ENCODE results near the gene PCSK4. TPM values are rescaled to one million over a fixed set of nuclear protein-coding genes. Genes with fewer than 3 reads are reported as not detected.

PCSK4 gene
- total and polyA plus RNA-seq, 12 donors, result 0.38 to 3.9 (median 1.4) TPM

DNA sequence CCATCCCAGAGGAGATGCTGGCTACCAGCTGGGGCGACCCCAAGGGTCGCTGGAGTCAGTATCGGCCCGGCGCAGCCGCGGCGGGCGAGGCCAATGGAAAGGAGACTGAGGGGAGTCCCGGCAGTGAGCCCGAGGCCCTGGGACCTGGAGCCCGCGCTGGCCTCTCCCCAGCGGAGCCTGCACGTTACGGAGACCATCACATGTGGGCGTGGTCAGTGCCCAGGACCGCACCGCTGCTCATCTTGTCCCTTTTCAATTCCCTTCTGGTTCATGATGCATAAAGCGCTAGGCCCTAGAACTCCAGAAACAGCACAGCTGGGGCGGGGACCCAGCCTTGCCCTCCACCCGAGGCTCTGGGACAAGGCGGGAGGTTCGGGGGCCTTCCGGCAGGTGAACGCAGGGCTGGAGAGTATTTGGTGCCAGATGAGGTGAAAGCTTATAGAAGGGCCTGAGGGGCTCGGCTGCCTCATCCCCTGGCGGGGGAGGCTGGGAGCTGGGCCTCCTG, 19.1 kb downstream of the PCSK4 start:
- peaks cover 42 to 74% (median 56%) of the 10 kb centered on the region in 9 donors for H3K4me1 ChIP-seq
- H3K27ac ChIP-seq, result no peak overlapping the region
- peak in 3 of 8 donors; percentile 19 to 31 (median 24) for ATAC-seq
- H3K36me3 ChIP-seq, result peaks cover 0 to 18% (median 0%) of the 10 kb centered on the region in 9 donors
- H3K27me3 ChIP-seq, result peaks cover 34 to 76% (median 61%) of the 10 kb centered on the region in 7 donors
- intact Hi-C loops (cut with DNase I), result no loop called here
- no peaks in the 10 kb centered on the region for H3K9me3 ChIP-seq
- 8 to 9% methylated on average over 24 to 28 of the region's 28 CpGs for WGBS, 2 donors
- H3K4me3 ChIP-seq, result peak overlapping the region; percentile 25 to 72 (median 56)
- TF ChIP-seq, protein P1, sequence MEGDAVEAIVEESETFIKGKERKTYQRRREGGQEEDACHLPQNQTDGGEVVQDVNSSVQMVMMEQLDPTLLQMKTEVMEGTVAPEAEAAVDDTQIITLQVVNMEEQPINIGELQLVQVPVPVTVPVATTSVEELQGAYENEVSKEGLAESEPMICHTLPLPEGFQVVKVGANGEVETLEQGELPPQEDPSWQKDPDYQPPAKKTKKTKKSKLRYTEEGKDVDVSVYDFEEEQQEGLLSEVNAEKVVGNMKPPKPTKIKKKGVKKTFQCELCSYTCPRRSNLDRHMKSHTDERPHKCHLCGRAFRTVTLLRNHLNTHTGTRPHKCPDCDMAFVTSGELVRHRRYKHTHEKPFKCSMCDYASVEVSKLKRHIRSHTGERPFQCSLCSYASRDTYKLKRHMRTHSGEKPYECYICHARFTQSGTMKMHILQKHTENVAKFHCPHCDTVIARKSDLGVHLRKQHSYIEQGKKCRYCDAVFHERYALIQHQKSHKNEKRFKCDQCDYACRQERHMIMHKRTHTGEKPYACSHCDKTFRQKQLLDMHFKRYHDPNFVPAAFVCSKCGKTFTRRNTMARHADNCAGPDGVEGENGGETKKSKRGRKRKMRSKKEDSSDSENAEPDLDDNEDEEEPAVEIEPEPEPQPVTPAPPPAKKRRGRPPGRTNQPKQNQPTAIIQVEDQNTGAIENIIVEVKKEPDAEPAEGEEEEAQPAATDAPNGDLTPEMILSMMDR (IDR thresholded peaks at IDR 0.05), result peak in 1 of 9 donors; percentile 16
- DNase-seq, result peak in 1 of 2 donors; percentile 23

- H3K4me1 ChIP-seq, result peaks cover 42 to 80% (median 62%) of the 10 kb centered on the region in 9 donors
- DNase-seq, result peak; percentile 47 to 59
These were observed 19.7 kb downstream of the PCSK4 start for GRCh38 chr19:1470305-1471009.

DNA sequence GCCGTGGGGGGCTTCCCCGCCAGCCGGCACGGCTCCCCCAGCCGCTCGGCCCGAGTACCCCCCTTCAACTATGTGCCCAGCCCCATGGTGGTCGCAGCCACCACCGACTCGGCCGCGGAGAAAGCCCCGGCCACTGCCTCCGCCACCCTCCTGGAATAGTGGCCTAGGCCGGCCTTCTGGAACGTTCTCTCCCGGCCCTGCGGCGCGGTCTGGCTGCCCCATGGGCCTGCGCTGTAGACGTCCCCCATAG, 20.2 kb downstream of the PCSK4 start:
- WGBS, 2 donors, result 3 to 5% methylated on average over 15 to 22 of the region's 22 CpGs
- DNase-seq, result no peak
- H3K27ac ChIP-seq, result peak overlapping the region in 3 of 10 donors; percentile 19 to 58 (median 26)
- ATAC-seq, result peak in 4 of 8 donors; percentile 3 to 7 (median 5)
- H3K4me1 ChIP-seq, result peaks cover 42 to 84% (median 64%) of the 10 kb centered on the region in 9 donors
- H3K4me3 ChIP-seq, result peak overlapping the region; percentile 25 to 72 (median 56)
- H3K36me3 ChIP-seq, result peaks cover 0 to 7% (median 0%) of the 10 kb centered on the region in 9 donors
- H3K27me3 ChIP-seq, result peaks cover 36 to 87% (median 68%) of the 10 kb centered on the region in 7 donors
- H3K9me3 ChIP-seq, result no peaks in the 10 kb centered on the region
- TF ChIP-seq, protein P1 (IDR thresholded peaks at IDR 0.05), result no peak
- intact Hi-C loops (cut with DNase I), result no loop called here

More at GRCh38 chr19:1470305-1471009, 19.7 kb downstream of the PCSK4 start:
- Histone ChIP-seq H3K27ac (peak overlapping the region in 3 of 10 donors; percentile 19 to 58 (median 26)), H3K4me3 (peak overlapping the region; percentile 25 to 72 (median 56)), H3K27me3 (peaks cover 36 to 83% (median 64%) of the 10 kb centered on the region in 7 donors), H3K36me3 (peaks cover 0 to 12% (median 0%) of the 10 kb centered on the region in 9 donors), H3K9me3 (no peaks in the 10 kb centered on the region)
- peak; percentile 2 to 57 (median 44) for ATAC-seq
- 1% methylated on average over 67 of the region's 67 CpGs for WGBS, 2 donors
- TF ChIP-seq, protein P1 (IDR thresholded peaks at IDR 0.05), result no peak
- intact Hi-C loops (cut with DNase I), result no loop called here

DNA sequence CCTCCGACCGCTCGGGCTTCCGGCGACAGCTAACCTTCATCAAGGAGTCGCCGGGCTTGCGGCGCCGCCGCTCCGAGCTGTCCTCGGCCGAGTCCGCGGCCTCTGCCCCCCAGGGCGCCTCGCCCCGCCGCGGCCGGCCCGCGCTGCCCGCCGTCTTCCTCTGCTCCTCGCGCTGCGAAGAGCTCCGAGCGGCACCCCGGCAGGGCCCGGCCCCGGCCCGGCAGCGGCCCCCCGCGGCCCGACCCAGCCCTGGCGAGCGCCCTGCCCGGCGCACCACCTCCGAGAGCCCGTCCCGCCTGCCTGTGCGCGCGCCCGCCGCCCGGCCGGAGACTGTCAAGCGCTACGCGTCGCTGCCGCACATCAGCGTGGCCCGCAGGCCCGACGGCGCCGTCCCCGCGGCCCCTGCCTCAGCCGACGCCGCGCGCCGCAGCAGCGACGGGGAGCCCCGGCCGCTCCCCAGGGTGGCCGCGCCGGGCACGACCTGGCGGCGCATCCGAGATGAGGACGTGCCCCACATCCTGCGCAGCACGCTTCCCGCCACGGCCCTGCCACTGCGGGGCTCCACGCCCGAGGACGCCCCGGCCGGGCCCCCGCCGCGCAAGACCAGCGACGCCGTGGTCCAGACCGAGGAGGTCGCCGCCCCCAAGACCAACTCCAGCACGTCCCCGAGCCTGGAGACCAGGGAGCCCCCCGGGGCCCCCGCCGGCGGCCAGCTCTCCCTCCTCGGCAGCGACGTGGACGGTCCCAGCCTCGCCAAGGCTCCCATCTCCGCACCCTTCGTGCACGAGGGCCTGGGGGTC, 20.7 kb downstream of the PCSK4 start:
- H3K4me3 ChIP-seq, result peak overlapping the region; percentile 25 to 72 (median 56)
- ATAC-seq, result no peak
- intact Hi-C loops (cut with DNase I), result loop anchor here in 2 of 10 donors (10.0 kb wide), 1 partner anchor 45 kb away; the partner anchor contains the start of gene ADAMTSL5 (in 2 of the 2)
- peaks cover 36 to 93% (median 69%) of the 10 kb centered on the region in 7 donors for H3K27me3 ChIP-seq
- H3K4me1 ChIP-seq, result peaks cover 40 to 79% (median 64%) of the 10 kb centered on the region in 9 donors
- no peaks in the 10 kb centered on the region for H3K9me3 ChIP-seq
- H3K27ac ChIP-seq, result peak overlapping the region in 3 of 10 donors; percentile 19 to 58 (median 26)
- DNase-seq, result peak in 1 of 2 donors; percentile 18
- WGBS, 2 donors, result 2% methylated on average over 66 to 117 of the region's 117 CpGs
- TF ChIP-seq, protein P1 (IDR thresholded peaks at IDR 0.05), result no peak
- H3K36me3 ChIP-seq, result peaks cover 0 to 2% (median 0%) of the 10 kb centered on the region in 9 donors
